ENCODE measurements around the gene PAXX. TPM values are rescaled to one million over a fixed set of nuclear protein-coding genes. Genes with fewer than 3 reads are reported as not detected.

The PAXX gene
- total RNA-seq, 1 experiment from 2014 or later = 113 TPM

- Histone ChIP-seq H3K4me3 (ENCODE audit: low read length) (peak overlapping the region; percentile 57), H4K20me1 (ENCODE audit: low read length) (no peaks in the 10 kb centered on the region), H3K27ac (ENCODE audit: low read length) (no peak overlapping the region), H3K9me3 (ENCODE audit: low read length) (no peaks in the 10 kb centered on the region), H3K4me2 (ENCODE audit: low read length) (peak overlapping the region; percentile 75), H3K9ac (ENCODE audit: low read length) (no peak overlapping the region), H3K79me2 (ENCODE audit: low read length) (no peaks in the 10 kb centered on the region), H3K9me2 (replicated peaks; ENCODE audit: low read length) (no peaks in the 10 kb centered on the region), H3K36me3 (ENCODE audit: low read depth, low read length) (no peaks in the 10 kb centered on the region), H3K27me3 (ENCODE audit: low read length) (no peaks in the 10 kb centered on the region), H2AFZ (ENCODE audit: low read length) (peak overlapping the region; percentile 72), H3F3A (ENCODE audit: low read length, unreplicated experiment) (no peaks in the 10 kb centered on the region), H3K4me1 (ENCODE audit: insufficient read depth, low read length) (peaks cover 8% of the 10 kb centered on the region)
- POLR2A ChIA-PET (ENCODE audit: unreplicated experiment) = interaction anchor here (0.6 kb wide), 1 partner anchor 87 kb away, joined by 3 read pairs; no protein-coding TSS in a partner anchor
- ATAC-seq (peak; percentile 92), DNase-seq (peak; percentile 78)
- TF ChIP-seq, protein P1, sequence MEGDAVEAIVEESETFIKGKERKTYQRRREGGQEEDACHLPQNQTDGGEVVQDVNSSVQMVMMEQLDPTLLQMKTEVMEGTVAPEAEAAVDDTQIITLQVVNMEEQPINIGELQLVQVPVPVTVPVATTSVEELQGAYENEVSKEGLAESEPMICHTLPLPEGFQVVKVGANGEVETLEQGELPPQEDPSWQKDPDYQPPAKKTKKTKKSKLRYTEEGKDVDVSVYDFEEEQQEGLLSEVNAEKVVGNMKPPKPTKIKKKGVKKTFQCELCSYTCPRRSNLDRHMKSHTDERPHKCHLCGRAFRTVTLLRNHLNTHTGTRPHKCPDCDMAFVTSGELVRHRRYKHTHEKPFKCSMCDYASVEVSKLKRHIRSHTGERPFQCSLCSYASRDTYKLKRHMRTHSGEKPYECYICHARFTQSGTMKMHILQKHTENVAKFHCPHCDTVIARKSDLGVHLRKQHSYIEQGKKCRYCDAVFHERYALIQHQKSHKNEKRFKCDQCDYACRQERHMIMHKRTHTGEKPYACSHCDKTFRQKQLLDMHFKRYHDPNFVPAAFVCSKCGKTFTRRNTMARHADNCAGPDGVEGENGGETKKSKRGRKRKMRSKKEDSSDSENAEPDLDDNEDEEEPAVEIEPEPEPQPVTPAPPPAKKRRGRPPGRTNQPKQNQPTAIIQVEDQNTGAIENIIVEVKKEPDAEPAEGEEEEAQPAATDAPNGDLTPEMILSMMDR (conservative IDR thresholded peaks at IDR 0.05; ENCODE audit: low read depth, low read length) = peak; percentile 83
- no peak for TF ChIP-seq EZH2phosphoT487 (IDR thresholded peaks at IDR 0.05; ENCODE audit: borderline replicate concordance, low read length)
- TF ChIP-seq EZH2 (IDR thresholded peaks at IDR 0.05; ENCODE audit: low read length, unreplicated experiment) = no peak
- CTCF ChIA-PET = interaction anchor here (0.5 to 2.0 kb wide), 8 partner anchors 12 to 180 kb away, joined by 3 to 17 read pairs (median 3); partner anchors contain the start of gene CLIC3
- intact Hi-C loops (cut with micrococcal nuclease) = loop anchor here (1.0 to 5.0 kb wide), 2 partner anchors 87 to 248 kb away; no protein-coding TSS in a partner anchor
- BruUV-seq (replicated peaks) = no TSS peak
Measured at GRCh38 chr9:137034709-137035506, 42.7 kb downstream of the PAXX start.

GRCh38 chr9:137035507-137035834 lies 43.2 kb downstream of the PAXX start:
- Histone ChIP-seq H3K79me2 (ENCODE audit: low read length) (no peaks in the 10 kb centered on the region), H4K20me1 (ENCODE audit: low read length) (no peaks in the 10 kb centered on the region), H3K27me3 (ENCODE audit: low read length) (no peaks in the 10 kb centered on the region), H2AFZ (ENCODE audit: low read length) (no peak overlapping the region), H3K36me3 (ENCODE audit: low read depth, low read length) (no peaks in the 10 kb centered on the region), H3K9me3 (ENCODE audit: low read length) (no peaks in the 10 kb centered on the region), H3K4me2 (ENCODE audit: low read length) (peak overlapping the region; percentile 75; the same call in 1 of the 2 replicates), H3K4me3 (ENCODE audit: low read length) (no peak overlapping the region), H3F3A (ENCODE audit: low read length, unreplicated experiment) (no peaks in the 10 kb centered on the region), H3K9ac (ENCODE audit: low read length) (no peak overlapping the region), H3K4me1 (ENCODE audit: insufficient read depth, low read length) (peaks cover 8% of the 10 kb centered on the region), H3K27ac (ENCODE audit: low read length) (no peak overlapping the region), H3K9me2 (replicated peaks; ENCODE audit: low read length) (no peaks in the 10 kb centered on the region)
- intact Hi-C loops (cut with micrococcal nuclease) = loop anchor here (1.0 to 5.0 kb wide), 2 partner anchors 87 to 248 kb away; no protein-coding TSS in a partner anchor
- DNase-seq (no peak), ATAC-seq (peak; percentile 19)
- POLR2A ChIA-PET (ENCODE audit: unreplicated experiment) = no interaction called here
- CTCF ChIA-PET = interaction anchor here (0.5 to 2.0 kb wide), 5 partner anchors 11 to 87 kb away, joined by 3 to 17 read pairs (median 3); no protein-coding TSS in a partner anchor
- BruUV-seq (replicated peaks) = no TSS peak
- TF ChIP-seq, protein P1 (conservative IDR thresholded peaks at IDR 0.05; ENCODE audit: low read depth, low read length) = peak; percentile 29; the same call in 1 of the 2 replicates
- TF ChIP-seq EZH2 (IDR thresholded peaks at IDR 0.05; ENCODE audit: low read length, unreplicated experiment) = no peak

DNA sequence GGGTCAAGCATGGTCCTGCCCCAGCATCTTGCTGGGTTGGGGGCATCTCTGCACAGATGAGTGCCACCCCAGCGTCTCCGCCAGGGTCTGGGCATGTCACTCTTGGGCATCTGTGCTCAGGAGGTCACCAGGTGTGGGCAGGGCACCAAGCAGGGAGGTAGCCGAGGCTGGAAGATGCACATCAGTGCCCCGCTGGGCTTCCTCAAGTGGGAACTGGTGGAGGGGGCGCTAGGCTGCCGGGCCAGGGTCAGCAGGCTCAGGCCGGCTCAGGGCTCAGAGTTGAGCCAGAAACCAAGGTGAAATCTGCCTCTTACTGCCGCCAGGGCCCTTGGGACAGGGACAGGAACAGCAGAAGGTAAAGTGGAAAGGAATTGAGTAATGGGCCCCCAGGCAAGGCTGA lies 43.7 kb downstream of the PAXX start:
- ChIA-PET POLR2A (ENCODE audit: unreplicated experiment) (no interaction called here), CTCF (interaction anchor here (0.6 to 2.0 kb wide), 2 partner anchors 14 to 88 kb away, joined by 3 to 17 read pairs; no protein-coding TSS in a partner anchor)
- Histone ChIP-seq H3K4me2 (ENCODE audit: low read length) (no peak overlapping the region), H3K4me1 (ENCODE audit: insufficient read depth, low read length) (peaks cover 8% of the 10 kb centered on the region), H3K9ac (ENCODE audit: low read length) (no peak overlapping the region), H2AFZ (ENCODE audit: low read length) (no peak overlapping the region), H4K20me1 (ENCODE audit: low read length) (no peaks in the 10 kb centered on the region), H3K9me2 (replicated peaks; ENCODE audit: low read length) (no peaks in the 10 kb centered on the region), H3K36me3 (ENCODE audit: low read depth, low read length) (no peaks in the 10 kb centered on the region), H3K4me3 (ENCODE audit: low read length) (no peak overlapping the region), H3K27me3 (ENCODE audit: low read length) (no peaks in the 10 kb centered on the region), H3K9me3 (ENCODE audit: low read length) (no peaks in the 10 kb centered on the region), H3K27ac (ENCODE audit: low read length) (no peak overlapping the region), H3F3A (ENCODE audit: low read length, unreplicated experiment) (no peaks in the 10 kb centered on the region), H3K79me2 (ENCODE audit: low read length) (no peaks in the 10 kb centered on the region)
- intact Hi-C loops (cut with micrococcal nuclease) = loop anchor here (1.0 to 5.0 kb wide), 2 partner anchors 88 to 249 kb away; no protein-coding TSS in a partner anchor
- ATAC-seq = no peak
- no peak for DNase-seq
- TF ChIP-seq EZH2phosphoT487 (IDR thresholded peaks at IDR 0.05; ENCODE audit: borderline replicate concordance, low read length) (no peak), EZH2 (IDR thresholded peaks at IDR 0.05; ENCODE audit: low read length, unreplicated experiment) (no peak)
- TF ChIP-seq, protein P1 (conservative IDR thresholded peaks at IDR 0.05; ENCODE audit: low read depth, low read length) = no peak
- BruUV-seq (replicated peaks) = no TSS peak
